Caco-2 (cell line): ENCODE results near the gene ADAP2. TPM values are rescaled to one million over a fixed set of nuclear protein-coding genes. Genes with fewer than 3 reads are reported as not detected.

Experiments used
- BruUV-seq: library from RNA; stranded (reverse); fragments of 400-500 nt; replicated peaks from 2 replicates; lab custom pipeline; 2021; lab: Mats Ljungman, UMichigan
- CTCF ChIA-PET: fragments of 300-600 bp; sonication (Branson Sonifier 250); formaldehyde crosslinking; loops from one replicate; lab custom pipeline; 2022; ENCODE audit warnings: antibody characterized with exemption; lab: Charles Lee
- POLR2A ChIA-PET: fragments of 300-600 bp; sonication (Branson Sonifier 250); formaldehyde crosslinking; loops from one replicate; lab custom pipeline; 2022; ENCODE audit warnings: antibody characterized with exemption; lab: Charles Lee
- DNase-seq, 2 experiments: peaks; one replicate each; pipeline versions ENCODE4 v3.0.0 to v3.0.0-alpha.2; 2020 to 2022
- H3K27me3 ChIP-seq: replicated peaks from 2 replicates; pipeline ENCODE4 v1.6.0; 2011; ENCODE audit warnings: low read length; ENCODE audit not compliant: control insufficient read depth, insufficient read depth
- H3K36me3 ChIP-seq: 2 replicates; pipeline ENCODE4 v1.5.1; 2011; ENCODE audit warnings: low read length; ENCODE audit not compliant: control insufficient read depth, insufficient read depth
- H3K4me1 ChIP-seq: fragments of 250-450 bp; sonication (Bioruptor Pico); 2 replicates; pipeline ENCODE4 v1.5.1; 2020; ENCODE audit warnings: mild to moderate bottlenecking
- H3K4me3 ChIP-seq: 2 replicates; pipeline ENCODE4 v1.5.1; 2011; ENCODE audit warnings: low read depth, mild to moderate bottlenecking, control low read depth, low read length
- H3K9me3 ChIP-seq: fragments of 250-450 bp; sonication (Bioruptor Pico); 2 replicates; pipeline ENCODE4 v1.5.1; 2020; ENCODE audit warnings: mild to moderate bottlenecking, moderate library complexity
- H3K27ac Mint-ChIP-seq: one replicate; pipeline ENCODE4 v1.8.0; 2022; ENCODE audit warnings: mixed read lengths; ENCODE audit not compliant: unreplicated experiment
- H3K27me3 Mint-ChIP-seq: one replicate; pipeline ENCODE4 v1.8.0; 2022; ENCODE audit warnings: mixed read lengths; ENCODE audit not compliant: insufficient read depth, unreplicated experiment
- H3K36me3 Mint-ChIP-seq: one replicate; pipeline ENCODE4 v1.8.0; 2022; ENCODE audit warnings: mild to moderate bottlenecking, mixed read lengths; ENCODE audit not compliant: insufficient read depth, unreplicated experiment
- H3K4me1 Mint-ChIP-seq: one replicate; pipeline ENCODE4 v1.8.0; 2022; ENCODE audit warnings: low read depth, mixed read lengths; ENCODE audit not compliant: unreplicated experiment
- H3K4me3 Mint-ChIP-seq: one replicate; pipeline ENCODE4 v1.8.0; 2022; ENCODE audit warnings: mild to moderate bottlenecking, moderate library complexity, mixed read lengths; ENCODE audit not compliant: unreplicated experiment
- H3K9me3 Mint-ChIP-seq: one replicate; pipeline ENCODE4 v1.8.0; 2022; ENCODE audit warnings: mixed read lengths; ENCODE audit not compliant: unreplicated experiment
- intact Hi-C: fragments of 100-400 bp; cut with micrococcal nuclease; formaldehyde crosslinking; loops from one replicate; pipeline ENCODE4 v1.10.0; 2022; ENCODE audit not compliant: unreplicated experiment
- total RNA-seq: library from RNA; stranded (reverse); gene quantifications from 2 replicates; pipeline ENCODE4 v1.2.3, GENCODE V29; 2022
- TF ChIP-seq, protein P1 (sequence below), 2 experiments: fragments of 200-600 bp in 1 of 2; IDR thresholded peaks; 1 replicate in 1 of 2; 2 replicates in 1 of 2; pipeline versions ENCODE4 v1.5.1 to v1.8.0; 2011 to 2022; ENCODE audit warnings: antibody characterized with exemption in 1 of 2, control low read depth in 1 of 2, inconsistent platforms in 1 of 2, low read depth in 1 of 2, low read length in 1 of 2, mild to moderate bottlenecking in 1 of 2, moderate library complexity in 1 of 2; ENCODE audit not compliant: insufficient read depth in 1 of 2, severe bottlenecking in 1 of 2, unreplicated experiment in 1 of 2

The ADAP2 gene
- total RNA-seq, 1 experiment from 2014 or later, result 3.1 TPM

GRCh38 chr17:30920282-30920681, 1.5 kb upstream of the ADAP2 start:
- no peak overlapping the region for H3K27ac Mint-ChIP-seq
- no peaks in the 10 kb centered on the region for H3K9me3 Mint-ChIP-seq
- no peak overlapping the region for H3K4me3 Mint-ChIP-seq
- no peaks in the 10 kb centered on the region; the same call in none of the 2 replicates for H3K27me3 ChIP-seq
- ChIA-PET CTCF (no interaction called here), POLR2A (no interaction called here)
- no peak overlapping the region for H3K4me3 ChIP-seq
- BruUV-seq, result no TSS peak
- intact Hi-C loops, result loop anchor here (10.0 kb wide), 1 partner anchor 85 kb away; no protein-coding TSS in a partner anchor
- H3K36me3 ChIP-seq, result no peaks in the 10 kb centered on the region
- TF ChIP-seq, protein P1, sequence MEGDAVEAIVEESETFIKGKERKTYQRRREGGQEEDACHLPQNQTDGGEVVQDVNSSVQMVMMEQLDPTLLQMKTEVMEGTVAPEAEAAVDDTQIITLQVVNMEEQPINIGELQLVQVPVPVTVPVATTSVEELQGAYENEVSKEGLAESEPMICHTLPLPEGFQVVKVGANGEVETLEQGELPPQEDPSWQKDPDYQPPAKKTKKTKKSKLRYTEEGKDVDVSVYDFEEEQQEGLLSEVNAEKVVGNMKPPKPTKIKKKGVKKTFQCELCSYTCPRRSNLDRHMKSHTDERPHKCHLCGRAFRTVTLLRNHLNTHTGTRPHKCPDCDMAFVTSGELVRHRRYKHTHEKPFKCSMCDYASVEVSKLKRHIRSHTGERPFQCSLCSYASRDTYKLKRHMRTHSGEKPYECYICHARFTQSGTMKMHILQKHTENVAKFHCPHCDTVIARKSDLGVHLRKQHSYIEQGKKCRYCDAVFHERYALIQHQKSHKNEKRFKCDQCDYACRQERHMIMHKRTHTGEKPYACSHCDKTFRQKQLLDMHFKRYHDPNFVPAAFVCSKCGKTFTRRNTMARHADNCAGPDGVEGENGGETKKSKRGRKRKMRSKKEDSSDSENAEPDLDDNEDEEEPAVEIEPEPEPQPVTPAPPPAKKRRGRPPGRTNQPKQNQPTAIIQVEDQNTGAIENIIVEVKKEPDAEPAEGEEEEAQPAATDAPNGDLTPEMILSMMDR (IDR thresholded peaks at IDR 0.05; ENCODE audit: insufficient read depth in 1 of 2, low read depth in 1 of 2, low read length in 1 of 2, severe bottlenecking in 1 of 2, unreplicated experiment in 1 of 2), result no peak
- no peaks in the 10 kb centered on the region for H3K4me1 ChIP-seq
- DNase-seq, result no peak
- H3K9me3 ChIP-seq, result no peaks in the 10 kb centered on the region
- peaks cover 6% of the 10 kb centered on the region for H3K36me3 Mint-ChIP-seq
- H3K4me1 Mint-ChIP-seq, result peaks cover 29% of the 10 kb centered on the region
- peaks cover 14% of the 10 kb centered on the region for H3K27me3 Mint-ChIP-seq

DNA sequence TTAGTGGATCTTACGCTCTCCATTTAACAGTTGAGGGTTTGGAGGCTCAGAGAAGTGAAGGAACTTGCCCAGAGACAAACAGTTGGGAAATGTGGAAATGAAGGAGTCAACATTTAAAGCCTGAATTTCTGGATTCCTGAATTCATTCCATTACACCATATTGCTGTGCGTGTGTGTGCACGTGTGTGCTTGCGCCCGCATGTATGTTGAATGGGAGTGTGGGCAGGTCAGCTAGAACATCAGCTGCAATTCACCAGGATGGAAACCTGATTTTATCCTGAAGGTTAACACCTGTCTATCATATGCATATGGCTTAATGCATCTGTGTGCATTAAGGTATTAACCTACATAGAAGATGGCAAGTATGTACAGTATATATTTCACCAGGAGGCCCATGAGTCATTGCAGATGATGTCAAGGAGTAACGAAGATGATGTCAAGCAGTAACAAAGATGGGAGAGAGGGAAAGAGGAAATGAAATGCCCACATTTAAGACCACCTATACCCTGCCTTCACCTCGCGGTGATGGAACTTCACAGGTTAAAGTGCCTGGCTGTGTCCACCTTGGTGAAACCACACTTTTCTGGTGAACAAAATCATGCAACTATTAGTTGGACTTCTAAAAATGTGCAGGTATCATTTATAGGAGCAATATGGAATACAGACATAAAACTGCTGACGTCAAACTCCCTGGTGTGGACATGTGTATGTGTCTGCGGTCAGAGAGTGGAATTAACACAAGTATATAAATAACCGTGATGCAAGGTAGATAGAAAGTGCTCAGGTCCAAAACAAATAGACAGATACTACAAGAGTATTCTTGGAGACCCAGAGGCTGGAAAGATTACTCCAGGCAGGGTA, 832 bp upstream of the ADAP2 start:
- no peaks in the 10 kb centered on the region for H3K9me3 ChIP-seq
- intact Hi-C loops, result loop anchor here (10.0 kb wide), 1 partner anchor 84 kb away; no protein-coding TSS in a partner anchor
- peak overlapping the region; percentile 83 for H3K4me3 Mint-ChIP-seq
- no TSS peak for BruUV-seq
- H3K27ac Mint-ChIP-seq, result no peak overlapping the region
- no peaks in the 10 kb centered on the region; the same call in none of the 2 replicates for H3K27me3 ChIP-seq
- no peaks in the 10 kb centered on the region for H3K4me1 ChIP-seq
- no peaks in the 10 kb centered on the region for H3K36me3 ChIP-seq
- H3K27me3 Mint-ChIP-seq, result peaks cover 16% of the 10 kb centered on the region
- ChIA-PET POLR2A (no interaction called here), CTCF (no interaction called here)
- TF ChIP-seq, protein P1 (IDR thresholded peaks at IDR 0.05; ENCODE audit: insufficient read depth in 1 of 2, low read depth in 1 of 2, low read length in 1 of 2, severe bottlenecking in 1 of 2, unreplicated experiment in 1 of 2), result no peak
- no peak overlapping the region for H3K4me3 ChIP-seq
- H3K4me1 Mint-ChIP-seq, result peaks cover 24% of the 10 kb centered on the region
- peaks cover 6% of the 10 kb centered on the region for H3K36me3 Mint-ChIP-seq
- no peaks in the 10 kb centered on the region for H3K9me3 Mint-ChIP-seq
- DNase-seq, result no peak

- H3K36me3 ChIP-seq, result no peaks in the 10 kb centered on the region
- peak overlapping the region; percentile 42 for H3K4me3 ChIP-seq
- CTCF ChIA-PET, result interaction anchor here (0.6 kb wide), 1 partner anchor 173 kb away, joined by 4 read pairs; no protein-coding TSS in a partner anchor
- no peaks in the 10 kb centered on the region; the same call in none of the 2 replicates for H3K27me3 ChIP-seq
- no TSS peak for BruUV-seq
- TF ChIP-seq, protein P1 (IDR thresholded peaks at IDR 0.05; ENCODE audit: insufficient read depth in 1 of 2, low read depth in 1 of 2, low read length in 1 of 2, severe bottlenecking in 1 of 2, unreplicated experiment in 1 of 2), result no peak
- no peaks in the 10 kb centered on the region for H3K9me3 ChIP-seq
- no peaks in the 10 kb centered on the region for H3K9me3 Mint-ChIP-seq
- peaks cover 16% of the 10 kb centered on the region for H3K27me3 Mint-ChIP-seq
- POLR2A ChIA-PET, result interaction anchor here (0.5 to 0.6 kb wide), 3 partner anchors 46 to 808 kb away, joined by 3 to 7 read pairs (median 4); partner anchors contain the start of gene CRLF3
- peak in 1 of 2 experiments; percentile 19 for DNase-seq
- peak overlapping the region; percentile 83 for H3K4me3 Mint-ChIP-seq
- peaks cover 6% of the 10 kb centered on the region for H3K36me3 Mint-ChIP-seq
- peak overlapping the region; percentile 71 for H3K27ac Mint-ChIP-seq
- no peaks in the 10 kb centered on the region for H3K4me1 ChIP-seq
- peaks cover 18% of the 10 kb centered on the region for H3K4me1 Mint-ChIP-seq
- intact Hi-C loops, result loop anchor here (10.0 kb wide), 1 partner anchor 82 kb away; no protein-coding TSS in a partner anchor
Observed at GRCh38 chr17:30922235-30923030, 688 bp downstream of the ADAP2 start.
